COLO668 (cell line): ENCODE results near the gene QRFP.

Experiments used
- DNase-seq: peaks from one replicate; lab custom pipeline; 2025; ENCODE audit not compliant: unreplicated experiment; lab: John Stamatoyannopoulos, UW

Gene QRFP

DNA sequence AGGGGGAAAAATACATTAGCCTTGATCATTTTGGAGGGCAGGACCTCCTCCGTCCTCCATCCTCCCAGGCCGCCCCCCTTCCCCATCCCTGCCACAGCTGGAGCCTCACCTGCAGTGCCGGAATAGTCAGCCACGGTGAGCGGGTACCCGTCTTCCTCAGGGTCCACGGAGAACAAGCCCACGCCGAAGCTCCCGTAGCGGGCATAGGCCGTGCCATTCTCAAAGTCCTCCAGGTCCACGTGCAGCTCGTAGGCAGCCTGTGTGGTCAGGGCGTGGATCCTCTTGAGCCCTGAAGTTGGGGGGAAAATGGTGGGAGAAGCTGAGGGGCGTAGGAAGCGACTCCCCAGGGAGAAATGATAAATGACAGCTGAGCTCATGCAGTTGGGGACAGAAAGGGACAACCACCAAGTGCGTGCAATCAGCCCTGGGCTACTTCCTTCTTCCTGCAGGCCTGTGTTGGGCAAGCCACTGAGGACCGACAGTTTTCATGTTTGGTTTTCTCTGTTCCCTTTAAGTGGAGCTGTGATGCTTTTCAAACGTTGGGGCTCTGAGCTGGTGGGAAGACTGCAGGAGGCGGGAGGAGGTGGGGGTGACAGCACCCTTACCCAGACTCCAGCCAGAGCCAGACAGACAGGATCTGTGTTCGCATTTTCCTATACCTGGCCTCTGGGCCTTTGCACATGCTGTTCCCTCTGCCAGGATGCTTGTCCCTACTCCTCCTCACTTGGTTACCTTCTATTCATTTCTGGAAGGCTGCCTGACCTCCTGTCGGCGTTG lies 8.7 kb upstream of the QRFP start:
- no peak for DNase-seq

DNA sequence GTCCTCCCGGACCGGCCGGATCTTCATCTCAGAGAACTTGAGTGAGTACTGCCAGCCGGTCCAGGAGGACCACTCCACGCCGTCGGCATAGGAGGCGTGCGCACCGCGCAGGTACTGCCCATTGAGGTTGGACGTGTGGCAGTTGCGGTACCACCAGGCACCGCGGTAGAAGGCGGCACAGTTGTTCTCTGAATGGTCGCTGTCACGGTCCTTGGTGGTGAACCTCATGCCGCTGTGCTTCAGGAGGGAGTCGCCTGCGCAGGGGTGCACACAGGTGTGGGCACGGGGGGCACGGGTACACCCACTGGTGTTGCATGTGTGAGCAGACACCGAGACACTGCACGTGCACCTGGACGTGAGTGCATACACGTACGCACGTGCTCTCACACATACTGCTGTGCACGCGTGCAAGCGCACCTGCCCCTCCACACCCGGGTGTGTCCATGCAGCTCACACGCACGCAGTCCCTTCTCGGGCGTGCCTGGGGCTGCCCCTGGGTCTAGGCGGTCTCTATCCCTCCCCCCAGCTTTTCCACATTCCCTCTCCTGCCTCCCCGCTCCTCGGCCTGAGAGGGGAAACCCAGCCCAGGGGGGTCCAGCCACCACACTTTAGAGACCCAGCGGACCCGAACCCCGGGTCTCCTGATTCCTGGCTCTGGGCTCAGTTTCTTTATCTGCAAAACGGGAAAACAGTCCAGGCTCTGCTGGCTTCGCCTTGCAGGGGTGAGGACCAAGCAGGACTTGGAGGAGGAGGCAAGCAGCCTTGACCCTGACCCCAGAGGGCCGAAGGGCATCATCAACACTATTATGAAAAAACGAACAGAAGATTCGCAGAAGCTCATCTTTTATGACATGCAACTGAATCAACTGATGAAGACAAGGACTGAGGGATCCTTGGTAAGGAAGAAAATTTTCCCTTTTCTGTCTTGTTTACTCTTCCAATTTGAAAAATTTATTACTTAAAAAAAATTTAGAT lies 7.7 kb upstream of the QRFP start:
- no peak for DNase-seq

DNA sequence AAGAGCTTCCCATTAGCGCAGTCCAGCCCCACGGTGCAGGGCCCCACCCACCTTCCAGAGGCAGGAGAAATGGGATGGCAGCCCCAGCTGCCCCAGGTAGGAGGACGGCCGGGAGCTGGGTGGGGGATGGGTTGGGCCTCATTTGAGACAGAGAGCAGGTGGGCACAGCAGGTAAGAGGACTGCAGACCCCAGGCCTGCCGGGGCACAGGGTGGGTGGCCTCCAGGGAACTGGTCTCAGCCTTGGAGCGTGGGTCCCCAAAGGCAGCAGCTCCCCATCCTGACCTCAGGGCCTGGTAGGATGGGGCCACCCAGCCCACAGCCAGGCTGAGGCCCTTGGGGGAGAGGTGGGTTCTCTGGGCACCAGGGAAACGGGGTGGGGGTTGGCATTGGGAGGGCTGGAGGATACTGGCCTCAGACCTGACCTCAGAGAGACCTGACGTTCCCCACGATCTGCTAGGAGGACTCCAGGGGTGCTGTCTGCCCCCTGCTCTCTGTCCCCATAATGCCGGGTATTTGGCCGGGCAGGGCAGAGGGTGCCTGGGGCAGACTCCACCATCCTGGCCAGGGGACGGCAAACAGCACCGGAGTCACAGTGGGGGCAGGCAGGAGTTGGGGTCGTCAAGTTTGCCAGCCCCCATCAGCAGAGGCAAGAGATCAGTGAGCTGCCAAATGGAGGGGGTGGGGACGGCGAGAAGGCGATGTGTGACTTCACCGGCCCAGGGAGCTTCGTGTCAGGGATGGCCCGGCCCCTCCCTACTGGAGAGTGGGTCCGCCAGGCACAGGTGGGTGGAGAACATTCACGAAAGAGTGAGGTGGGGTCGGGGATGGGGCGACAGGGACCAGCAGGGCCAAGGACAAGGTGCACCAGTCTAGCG lies 6.8 kb upstream of the QRFP start:
- DNase-seq: no peak

DNA sequence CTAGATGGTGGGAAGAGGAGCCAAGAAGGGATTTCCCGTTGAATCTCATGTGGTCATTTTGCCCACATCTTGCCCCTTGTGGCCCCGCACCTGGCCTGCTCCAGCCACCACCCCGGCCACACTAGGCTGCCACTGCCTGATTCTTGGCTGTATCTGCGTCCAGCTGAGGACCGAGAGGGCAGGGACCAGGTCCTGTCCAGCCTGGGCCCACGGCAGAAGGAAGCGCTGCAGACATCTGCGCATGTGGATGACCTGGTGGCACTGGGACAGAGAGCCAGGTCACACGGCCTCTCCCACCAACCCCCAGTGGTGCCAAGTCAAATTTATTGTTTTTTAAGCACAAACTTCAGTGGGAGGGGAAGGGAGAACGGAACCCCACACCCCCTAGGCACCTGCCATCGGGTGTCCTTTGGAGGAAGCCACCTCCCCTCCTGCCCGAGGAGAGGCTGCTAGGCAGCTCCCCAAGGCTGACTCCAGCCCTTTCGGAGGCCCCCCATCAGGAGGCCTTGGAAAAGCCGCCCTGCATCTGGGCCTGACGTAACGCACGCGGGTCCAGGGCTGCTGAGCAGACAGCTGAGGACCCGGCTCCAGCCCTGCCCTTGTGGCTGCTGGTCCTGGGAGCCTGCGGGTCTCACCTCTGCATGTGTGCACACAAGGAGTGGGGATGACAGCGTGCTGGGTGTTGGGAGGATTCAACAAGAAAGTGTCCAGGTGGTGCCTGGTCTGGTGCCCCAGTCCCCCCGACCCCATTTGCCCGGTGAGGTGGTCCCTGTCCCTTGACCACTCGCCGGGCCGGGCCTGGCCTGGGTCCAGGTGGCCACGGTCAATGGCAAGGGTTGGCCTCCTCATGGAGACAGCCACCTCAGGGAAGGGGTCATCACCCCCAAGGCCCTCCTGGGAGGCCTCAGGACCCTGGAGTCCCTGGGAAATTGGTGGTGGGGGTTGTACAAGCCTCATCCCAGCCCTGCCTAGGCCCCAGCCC lies 5.9 kb upstream of the QRFP start:
- DNase-seq: no peak

DNA sequence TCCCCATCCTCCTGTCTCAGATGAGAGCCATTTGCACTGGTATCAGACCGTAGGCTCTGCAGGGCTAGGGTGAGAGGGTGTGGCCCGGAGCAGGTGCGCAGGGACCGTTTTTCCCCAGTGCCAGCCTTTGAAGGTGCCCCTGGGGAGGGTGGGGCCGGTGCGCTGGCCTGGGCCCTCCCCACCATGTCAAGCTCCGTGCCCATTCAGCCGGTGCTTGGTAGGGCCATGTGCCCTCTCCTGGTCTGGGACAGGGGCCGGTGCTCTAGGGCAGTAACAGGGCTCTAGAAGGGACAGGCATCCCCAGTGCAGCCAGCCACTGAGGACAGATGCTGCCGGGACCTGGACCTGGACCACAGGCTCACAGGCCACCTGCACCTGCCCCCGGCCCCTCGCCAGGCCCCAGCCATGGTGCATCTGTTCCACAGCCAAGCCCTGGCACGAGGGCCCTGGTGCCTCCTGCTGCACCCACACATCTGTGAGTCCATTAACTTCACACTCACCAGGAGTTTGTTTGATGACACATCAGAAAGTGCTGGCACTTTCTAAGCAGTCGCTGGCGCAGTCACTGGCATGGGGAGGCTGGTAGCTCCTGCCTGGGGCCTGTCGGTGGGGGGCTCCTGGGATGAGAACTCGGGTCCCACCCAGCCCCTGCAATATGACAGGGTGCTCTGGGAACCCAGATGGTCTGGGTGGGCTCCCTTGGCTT lies 5.0 kb upstream of the QRFP start:
- DNase-seq: peak; percentile 57

DNA sequence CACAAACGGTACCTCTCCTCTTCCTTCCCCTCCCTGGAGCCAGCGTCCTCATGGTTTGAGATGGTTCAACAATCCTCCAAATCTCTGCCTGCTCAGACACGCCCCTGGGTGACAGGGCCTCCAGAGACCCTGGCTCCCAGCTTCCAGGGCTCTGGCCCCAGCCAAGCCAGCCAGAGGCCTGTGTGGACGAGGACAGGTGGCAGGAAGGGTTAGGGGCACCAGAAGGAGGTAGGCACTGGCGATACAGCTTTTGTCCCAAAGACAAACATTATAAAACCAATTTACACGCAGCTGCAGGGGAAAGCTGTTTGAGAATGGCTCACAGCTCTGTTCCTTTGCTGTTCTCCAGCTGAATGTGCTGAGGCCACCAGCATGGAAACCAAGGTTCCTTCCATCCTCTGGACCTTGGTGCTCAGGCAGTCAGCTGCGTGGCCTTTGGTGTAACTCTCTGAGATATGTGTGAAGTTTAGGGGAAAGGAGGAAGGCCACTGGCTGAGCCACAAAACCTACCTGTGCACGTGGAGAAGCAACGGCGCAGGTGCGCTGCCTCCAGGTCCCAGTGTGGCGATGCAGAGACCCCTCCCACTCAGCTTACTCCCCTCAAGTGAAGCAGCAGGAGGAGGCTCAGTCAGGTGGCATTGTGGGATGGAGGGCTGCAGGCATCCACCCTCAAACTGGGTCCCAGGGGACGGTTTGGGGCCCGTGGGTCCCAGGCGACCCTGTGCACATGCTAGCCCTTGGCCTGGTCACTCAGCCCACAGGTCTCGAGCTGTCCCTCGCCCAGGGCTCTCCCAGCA lies 4.3 kb upstream of the QRFP start:
- peak; percentile 39 for DNase-seq

DNA sequence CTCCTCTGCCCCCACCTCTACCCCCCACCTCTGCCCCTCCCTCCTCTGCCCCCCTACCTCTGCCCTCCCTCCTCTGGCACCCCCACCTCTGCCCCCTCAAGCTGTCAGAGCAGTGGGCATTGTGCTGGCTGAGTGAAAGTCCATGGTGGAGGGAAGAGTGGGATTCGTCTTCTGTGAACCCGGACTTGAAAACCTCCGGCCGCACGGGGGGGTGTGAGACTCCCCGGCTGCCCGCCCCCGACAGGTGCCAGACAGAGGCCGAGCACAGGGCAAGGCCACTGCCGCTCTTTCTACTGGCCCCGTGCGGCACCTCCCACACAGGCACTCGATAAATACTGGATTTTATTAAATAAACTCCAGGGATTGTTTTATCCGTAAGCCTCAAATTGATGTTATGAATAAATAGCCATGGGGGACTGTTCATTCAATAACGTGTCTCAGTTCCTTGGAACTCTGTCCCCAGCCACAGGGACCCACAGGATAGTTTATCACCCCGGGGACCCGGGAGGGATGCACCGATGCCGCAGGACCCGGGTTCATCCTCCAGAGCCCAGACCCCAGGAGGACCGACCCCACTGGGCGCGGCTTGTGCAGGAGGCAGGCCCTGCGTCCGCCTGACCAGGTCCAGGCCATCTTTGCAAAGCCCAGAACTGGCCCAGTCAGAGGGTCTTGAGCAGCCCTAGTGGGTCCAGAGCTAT lies 2.6 kb upstream of the QRFP start:
- peak; percentile 46 for DNase-seq

DNA sequence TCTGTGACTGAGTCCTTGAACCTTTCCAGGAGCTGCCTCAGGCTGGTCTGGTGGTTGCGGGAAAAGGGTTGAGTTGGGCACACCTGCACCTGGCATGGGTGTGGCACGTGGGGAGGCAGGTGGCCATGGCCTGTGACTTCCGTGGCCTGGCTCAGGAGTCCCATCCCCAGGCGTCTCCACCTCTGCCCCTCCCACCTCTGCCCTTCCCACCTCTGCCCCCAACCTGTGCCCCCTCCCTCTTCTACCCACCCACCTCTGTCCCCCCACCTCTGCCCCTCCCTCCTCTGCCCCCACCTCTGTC lies 1.9 kb upstream of the QRFP start:
- DNase-seq: peak; percentile 75

DNA sequence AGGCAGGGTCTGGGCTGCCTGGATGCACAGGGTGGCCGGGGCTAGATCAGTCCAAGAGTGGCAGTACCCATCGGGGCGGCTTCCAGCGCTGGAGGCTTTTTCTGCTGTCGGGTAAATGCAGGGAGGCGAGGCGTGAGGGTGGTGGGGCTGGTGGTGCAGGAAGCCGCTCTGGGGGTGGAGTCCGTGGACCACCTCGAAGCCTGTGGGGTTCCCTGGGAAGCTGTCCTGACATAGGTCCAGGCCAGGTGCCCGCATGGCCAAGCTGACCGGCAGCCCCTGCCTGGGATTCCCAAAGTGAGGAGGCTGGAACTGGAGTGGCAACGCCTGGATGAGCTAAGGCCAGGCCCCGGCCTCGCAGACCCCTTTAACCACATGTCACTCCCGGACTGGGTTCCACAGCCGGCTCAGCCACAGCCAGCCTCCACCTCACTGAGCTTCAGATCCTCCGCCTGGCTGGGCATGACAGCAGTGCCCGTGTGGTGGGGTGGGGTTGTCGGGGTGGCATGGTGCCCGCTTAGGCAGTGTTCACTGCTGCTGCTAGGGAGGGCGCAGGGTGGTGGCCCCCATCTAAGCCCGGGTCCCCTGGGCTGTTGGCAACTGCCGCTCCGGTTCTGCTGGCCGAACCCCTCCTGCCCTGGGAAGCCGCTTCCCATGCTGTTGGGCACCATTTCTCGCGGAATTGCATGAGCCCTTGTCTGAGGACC lies 1.4 kb upstream of the QRFP start:
- no peak for DNase-seq

DNA sequence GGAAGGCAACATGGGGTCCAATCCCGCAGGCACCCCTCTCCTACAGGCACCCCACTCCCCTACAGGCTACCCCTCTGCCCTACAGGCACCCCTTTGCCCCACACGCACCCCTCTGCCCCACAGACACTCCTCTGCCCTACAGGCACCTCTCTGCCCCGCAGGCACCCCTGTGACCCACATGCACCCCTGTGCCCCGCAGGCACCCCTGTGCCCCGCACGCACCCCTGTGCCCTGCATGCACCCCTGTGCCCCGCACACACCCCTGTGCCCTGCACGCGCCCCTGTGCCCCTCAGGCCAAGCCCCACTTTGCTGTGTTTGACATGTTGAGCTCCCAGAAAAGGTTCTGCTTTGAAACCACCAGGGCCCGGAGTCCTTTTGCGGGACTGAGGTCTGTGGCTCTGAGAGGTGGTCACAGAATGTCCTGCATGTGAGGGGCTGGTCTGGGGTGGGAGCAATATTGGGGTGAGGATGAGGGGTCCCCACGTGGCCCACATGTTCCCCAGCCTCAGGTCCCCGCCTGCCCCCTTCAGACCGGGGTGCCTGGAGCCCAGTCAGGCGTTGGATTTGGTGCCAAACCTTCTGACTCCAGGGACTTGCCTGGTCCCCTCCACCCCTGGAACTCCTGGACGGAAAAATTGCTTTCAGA lies 616 bp upstream of the QRFP start:
- DNase-seq: no peak

DNA sequence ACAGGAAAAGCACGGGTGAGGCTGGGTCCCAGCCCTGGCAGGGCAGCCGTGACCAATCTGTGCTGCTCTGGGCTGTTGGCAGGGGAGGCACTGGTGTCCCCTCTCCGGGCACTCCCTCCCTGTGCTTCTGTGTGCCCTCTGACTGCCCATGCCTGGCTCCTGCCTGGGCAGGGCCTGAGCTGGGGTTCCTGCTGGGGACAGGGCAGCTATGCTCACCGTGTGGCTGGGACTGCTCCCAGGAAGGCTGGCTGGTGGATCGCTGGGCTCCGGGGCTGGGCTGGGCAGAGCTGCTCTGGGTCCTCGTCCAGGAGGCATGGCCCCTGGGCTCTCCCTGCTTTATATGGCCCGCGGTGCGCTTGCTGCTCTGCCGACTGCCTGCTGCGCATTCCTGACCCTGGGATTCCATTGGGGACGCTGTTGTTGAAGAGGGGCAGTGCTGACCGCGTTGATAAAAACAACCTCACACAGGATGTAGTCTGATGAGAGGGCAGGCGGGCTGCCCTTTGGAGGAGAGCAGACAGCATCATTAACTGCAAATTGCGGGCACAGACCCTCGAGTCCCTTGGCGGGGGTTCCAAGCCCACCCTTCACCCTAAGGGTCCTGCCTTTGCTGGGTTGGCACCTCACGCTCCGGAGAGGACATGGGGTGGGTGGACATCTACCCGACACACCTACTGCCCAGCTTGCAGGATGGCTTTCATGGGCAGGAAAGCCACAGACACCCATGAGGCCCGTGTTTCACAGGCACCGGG lies 955 bp downstream of the QRFP start:
- no peak for DNase-seq

DNA sequence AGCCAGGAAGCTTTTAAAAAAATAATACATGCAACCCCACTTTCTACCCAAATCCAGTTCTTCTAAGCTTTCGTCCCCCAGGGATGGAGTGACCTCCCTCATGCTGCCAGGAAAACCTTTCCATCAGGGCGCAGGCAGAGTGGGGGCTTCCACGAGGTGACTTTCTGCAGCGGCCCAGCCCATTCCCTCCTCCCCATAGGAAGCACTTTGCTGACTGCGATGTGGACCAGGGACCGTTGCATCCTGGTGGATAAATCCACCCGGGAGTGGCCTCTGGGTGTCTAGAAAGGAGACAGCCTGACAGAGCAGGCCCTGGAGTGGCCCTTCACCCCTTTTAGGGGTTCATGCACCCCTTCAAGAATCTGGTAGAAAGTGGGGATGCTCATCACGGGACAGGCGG lies 1.6 kb downstream of the QRFP start:
- DNase-seq: no peak

DNA sequence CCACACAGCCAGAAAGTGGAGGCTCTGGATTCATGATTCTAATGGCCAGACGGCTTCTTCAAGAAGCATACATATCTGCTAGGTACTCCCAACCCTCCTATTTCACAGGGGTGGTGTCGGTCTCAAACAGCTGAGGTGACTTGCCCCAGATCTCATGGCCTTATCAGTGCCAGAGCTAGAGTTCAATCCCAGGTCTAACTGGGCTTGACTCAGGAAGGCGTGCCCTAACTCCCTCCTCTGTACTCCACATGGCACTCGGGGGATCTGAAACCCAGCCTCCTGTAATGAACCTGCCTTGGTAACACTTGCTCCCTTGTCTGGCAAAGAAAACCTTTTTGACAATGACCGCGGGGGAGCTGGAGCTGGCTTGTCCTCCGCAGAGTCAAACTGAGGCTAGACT lies 2.1 kb downstream of the QRFP start:
- DNase-seq: no peak

DNA sequence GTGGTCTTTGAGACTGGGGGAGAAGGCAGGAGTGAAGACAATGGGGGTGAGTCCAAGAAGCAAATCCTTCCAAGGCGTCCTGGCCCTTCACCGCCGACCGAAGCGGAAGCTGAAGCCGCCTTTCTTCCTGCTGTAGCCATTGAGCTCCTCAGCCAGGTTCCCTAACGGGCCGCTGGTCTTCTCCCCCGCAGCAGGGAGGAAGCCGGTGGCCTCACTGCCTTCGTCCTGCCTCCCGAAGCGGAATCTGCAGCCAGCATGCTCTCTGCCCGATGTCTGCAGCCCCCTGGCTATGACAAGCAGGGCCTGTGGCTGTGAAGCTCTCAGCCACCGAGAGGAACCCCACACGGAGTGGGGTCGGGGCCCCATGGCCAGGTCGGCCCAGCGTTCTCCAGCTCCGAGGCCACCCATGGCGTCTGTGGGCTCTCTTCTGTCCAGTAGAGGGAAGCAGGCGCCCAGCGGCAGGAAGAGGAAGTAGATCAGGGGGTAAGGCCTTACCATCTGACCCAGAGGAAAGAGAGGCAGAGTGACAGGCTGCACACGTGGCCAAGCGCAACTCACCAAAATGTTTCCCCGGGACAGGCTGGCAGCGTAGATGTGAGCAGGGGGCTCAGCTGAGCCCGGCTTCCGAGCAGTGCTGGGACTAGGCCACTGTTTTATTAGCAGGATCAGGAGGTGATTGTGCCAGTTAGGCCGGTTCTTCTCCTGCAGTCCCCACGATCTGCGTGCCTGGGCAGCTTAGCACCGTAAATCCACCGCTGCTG lies 3.1 kb downstream of the QRFP start:
- DNase-seq: no peak

DNA sequence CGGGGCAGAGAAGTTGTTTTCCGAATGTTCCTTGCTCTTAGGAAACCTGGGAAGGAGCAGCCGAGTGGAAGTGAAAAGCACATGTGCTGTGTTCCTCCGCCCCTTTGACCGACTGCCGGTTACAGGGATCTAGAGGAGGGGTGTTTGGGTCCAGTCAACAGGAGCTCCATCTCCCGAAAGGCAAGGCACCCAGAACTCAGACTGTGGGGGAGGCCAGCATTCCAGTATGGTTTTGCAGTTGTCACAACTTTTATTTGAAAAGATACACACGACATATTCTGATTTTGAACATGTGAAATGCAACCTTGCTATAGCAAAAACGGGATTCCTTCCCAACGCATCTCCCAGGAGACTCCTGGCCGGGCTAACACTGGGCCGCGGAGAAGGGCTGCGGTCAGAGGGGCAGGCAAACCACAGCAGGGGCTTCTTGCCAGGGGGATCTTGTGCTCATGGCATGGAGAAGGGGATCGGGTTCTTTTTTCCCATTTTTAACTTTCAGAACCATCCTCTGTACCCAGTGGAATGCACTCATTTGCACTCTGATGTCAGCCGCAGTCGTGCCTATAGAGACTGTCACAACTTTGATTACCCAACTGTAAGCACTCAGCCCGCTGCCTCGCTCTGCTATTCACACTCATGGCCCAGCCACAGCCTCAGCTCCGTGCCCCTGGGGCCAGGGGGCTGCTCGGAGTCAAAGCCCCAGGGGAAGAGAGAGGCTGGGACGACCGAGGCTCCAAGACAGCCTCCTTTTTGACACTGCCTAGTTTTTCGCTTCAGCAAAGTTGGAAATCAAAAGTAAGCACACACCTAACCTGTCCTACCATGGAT lies 3.9 kb downstream of the QRFP start:
- no peak for DNase-seq
